T-helper 1 cell treated with Interleukin-12 subunit alpha and Interleukin-12 subunit beta and Interleukin-4 antibody, amounts not matched to agents 30 μg/mL and 1 μg/mL, for 36 hours (primary cell): ENCODE measurements around the gene RNF181.
"Not testable (repeated sequence)": the region's sequence is repeated elsewhere in the genome, so short reads cannot be mapped to it uniquely, and the experiment has no call there.

Experiments used
- H3K27ac Mint-ChIP-seq: one replicate; pipeline ENCODE4 v1.8.0; 2021; ENCODE audit warnings: mild to moderate bottlenecking, mixed read lengths
- H3K27me3 Mint-ChIP-seq: one replicate; pipeline ENCODE4 v1.8.0; 2021; ENCODE audit warnings: low read depth, mixed read lengths
- H3K36me3 Mint-ChIP-seq: one replicate; pipeline ENCODE4 v1.8.0; 2021; ENCODE audit warnings: low read depth, mixed read lengths
- H3K4me1 Mint-ChIP-seq: one replicate; pipeline ENCODE4 v1.8.0; 2021; ENCODE audit warnings: low read depth, mixed read lengths
- H3K4me3 Mint-ChIP-seq: one replicate; pipeline ENCODE4 v1.8.0; 2021; ENCODE audit warnings: mild to moderate bottlenecking, moderate library complexity, mixed read lengths
- H3K9me3 Mint-ChIP-seq: one replicate; pipeline ENCODE4 v1.8.0; 2021; ENCODE audit warnings: mixed read lengths

Gene RNF181

DNA sequence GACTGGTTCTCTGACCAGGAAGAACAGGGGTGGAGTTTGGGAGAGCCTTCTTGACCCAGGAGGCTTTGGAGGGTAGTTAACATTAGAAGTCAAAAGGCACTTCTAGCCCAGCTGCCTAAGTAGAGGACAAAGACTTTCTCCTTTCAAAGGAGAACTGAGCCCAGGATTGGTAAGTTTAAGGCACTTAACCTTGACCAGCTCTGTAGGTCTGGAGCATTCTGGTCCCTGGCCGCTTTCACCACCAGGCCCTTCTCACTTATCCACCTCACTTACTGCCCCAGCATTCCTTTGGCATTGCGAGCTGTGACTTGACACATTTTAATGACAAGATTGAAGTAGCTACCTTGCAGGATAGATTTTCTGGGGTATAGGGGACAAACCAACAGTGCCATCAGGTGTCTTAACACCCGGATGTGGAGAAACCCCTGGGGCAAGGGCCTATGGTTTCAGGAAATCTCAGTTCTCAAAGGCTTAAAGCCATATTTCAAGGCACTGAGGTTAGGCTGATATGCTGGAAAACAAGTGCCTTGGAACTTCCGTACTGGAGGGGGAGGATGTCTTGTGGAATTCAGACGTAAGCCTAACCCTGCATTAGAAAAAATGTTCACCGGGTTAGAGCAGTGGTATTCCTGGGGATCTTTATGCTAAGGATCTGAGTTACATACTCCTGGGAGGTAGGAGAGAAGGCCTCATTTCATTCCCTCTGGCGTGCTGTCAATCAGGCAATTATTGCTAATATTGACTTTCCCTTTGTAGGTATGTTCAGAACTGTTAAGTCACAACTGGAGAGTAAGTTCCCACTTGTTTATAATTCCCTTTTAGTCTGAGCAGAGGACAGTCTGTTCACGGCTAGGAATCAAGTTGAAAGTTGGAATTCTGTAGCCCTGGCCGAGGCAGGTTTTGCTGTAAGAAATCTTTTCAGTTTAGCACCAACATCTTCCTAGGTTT is 12.0 kb downstream of the RNF181 start:
- no peak overlapping the region for H3K27ac Mint-ChIP-seq
- H3K9me3 Mint-ChIP-seq: no peaks in the 10 kb centered on the region
- H3K36me3 Mint-ChIP-seq: peaks cover 21% of the 10 kb centered on the region
- H3K4me1 Mint-ChIP-seq: peaks cover 29% of the 10 kb centered on the region
- H3K4me3 Mint-ChIP-seq: no peak overlapping the region
- H3K27me3 Mint-ChIP-seq: peaks cover 3% of the 10 kb centered on the region

DNA sequence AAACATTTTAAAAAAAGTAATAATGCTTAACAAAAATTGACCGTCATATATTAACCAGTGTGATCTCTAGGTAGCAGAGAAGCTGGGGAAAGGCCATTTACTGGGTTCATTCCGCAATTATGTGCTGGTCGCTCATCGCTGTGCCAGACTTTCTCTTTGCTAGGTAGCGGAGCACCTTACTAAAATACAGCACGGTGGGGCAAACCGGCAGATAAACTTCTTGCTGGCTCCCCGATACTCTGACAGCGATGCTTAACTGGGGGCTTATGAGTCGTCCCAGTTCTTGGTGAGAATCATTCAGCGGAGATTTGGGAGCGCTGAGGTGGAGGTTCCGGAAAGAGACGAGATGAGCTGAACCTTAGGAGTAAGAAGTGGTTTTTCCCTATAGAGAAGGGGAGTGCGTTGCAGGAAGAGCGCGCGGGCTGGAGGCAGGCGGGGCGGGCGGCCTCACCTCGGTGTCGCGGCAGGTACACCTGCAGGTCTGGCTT is 15.7 kb downstream of the RNF181 start:
- Mint-ChIP-seq H3K4me3 (peak overlapping the region; percentile 100), H3K27ac (peak overlapping the region; percentile 96), H3K27me3 (no peaks in the 10 kb centered on the region), H3K36me3 (peaks cover 16% of the 10 kb centered on the region), H3K9me3 (no peaks in the 10 kb centered on the region), H3K4me1 (peaks cover 24% of the 10 kb centered on the region)

DNA sequence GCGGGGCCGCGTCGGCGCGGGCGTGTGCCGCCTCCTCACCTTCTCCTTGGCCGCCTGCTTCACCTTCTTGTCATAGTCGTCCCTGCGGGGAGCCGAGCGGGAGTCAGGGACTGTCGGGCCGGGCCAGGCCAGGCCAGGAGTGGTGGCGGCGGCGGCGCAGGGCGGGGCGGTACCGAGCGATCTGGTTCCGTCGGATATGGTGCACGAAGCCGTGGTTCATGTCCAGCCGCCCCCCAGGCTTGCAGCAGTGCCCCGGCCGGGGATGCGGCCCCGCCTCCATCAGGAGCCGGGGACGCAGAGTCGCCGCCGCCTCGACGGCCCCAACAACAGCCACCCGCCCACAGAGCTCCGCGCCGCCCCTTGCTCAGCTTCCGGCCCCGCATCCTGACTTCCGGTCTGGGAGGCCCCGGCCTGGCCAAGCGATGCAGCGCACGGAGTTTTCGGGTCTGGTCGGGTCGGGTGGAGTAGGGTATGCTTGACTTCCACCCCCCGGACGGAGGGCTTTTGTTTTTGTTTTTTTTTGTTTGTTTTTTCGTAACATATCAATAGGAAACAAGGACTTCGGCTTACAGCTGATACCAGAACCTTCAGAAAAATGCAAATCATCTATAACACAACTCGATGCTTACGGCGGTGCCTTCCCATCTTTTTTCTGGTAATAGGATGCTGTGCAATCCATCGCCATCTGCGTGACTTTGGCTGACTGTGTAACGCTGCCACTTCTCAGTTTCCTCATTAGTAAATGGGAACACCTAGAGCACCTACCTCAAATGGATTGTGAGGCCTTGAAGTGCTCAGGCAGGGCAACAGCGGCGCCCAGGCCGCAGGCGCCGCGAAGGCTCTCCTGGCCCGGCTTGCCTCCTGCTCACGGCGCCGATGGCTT is 16.4 kb downstream of the RNF181 start, which contains the start of gene C2orf68:
TSS of gene C2orf68 (minus strand) at position 362 of the 883 bp plus-strand sequence. CDS start at position 280, 82 bp downstream.
- H3K36me3 Mint-ChIP-seq: peaks cover 16% of the 10 kb centered on the region
- peak within 1 kb of the TSS; percentile 96 for H3K27ac Mint-ChIP-seq
- H3K27me3 Mint-ChIP-seq: no peaks in the 10 kb centered on the region
- peaks cover 24% of the 10 kb centered on the region for H3K4me1 Mint-ChIP-seq
- H3K9me3 Mint-ChIP-seq: no peaks in the 10 kb centered on the region
- H3K4me3 Mint-ChIP-seq: peak within 1 kb of the TSS; percentile 100

DNA sequence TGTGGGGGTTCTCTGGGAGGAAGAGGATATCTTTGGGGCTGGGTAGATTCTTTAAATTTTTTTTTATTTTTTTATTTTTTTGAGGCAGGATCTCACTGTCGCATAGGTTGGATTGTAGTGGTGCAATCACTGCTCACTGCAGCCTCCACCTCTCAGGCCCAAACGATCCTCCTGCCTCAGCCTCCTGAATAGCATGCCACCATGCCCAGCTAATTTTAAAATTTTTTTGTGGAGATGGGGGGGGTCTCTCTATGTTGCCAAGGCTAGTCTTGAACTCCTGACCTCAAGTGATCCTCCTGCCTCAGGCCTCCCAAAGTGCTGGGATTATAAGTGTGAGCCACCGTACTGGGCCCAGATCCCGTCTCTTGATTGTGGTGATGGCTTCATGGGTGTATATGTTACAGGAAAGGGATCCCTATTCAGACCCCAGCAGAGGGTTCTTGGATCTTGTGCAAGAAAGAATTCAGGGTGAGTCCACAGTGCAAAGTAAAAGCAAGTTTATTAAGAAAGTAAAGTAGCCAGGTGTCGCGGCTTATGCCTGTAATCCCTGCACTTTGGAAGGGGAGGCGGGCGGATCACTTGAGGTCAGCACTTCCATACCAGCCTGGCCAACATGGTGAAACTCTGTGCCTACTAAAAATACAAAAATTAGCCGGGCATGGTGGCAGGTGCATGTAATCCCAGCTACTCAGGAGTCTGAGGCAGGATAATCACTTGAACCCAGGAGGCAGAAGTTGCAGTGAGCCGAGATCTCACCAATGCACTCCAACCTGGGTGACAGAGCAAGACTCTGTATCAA is 18.4 kb downstream of the RNF181 start:
- Mint-ChIP-seq H3K27ac (peak overlapping the region; percentile 26), H3K9me3 (no peaks in the 10 kb centered on the region), H3K36me3 (peaks cover 11% of the 10 kb centered on the region), H3K27me3 (no peaks in the 10 kb centered on the region), H3K4me3 (peak overlapping the region; percentile 28), H3K4me1 (peaks cover 27% of the 10 kb centered on the region)

DNA sequence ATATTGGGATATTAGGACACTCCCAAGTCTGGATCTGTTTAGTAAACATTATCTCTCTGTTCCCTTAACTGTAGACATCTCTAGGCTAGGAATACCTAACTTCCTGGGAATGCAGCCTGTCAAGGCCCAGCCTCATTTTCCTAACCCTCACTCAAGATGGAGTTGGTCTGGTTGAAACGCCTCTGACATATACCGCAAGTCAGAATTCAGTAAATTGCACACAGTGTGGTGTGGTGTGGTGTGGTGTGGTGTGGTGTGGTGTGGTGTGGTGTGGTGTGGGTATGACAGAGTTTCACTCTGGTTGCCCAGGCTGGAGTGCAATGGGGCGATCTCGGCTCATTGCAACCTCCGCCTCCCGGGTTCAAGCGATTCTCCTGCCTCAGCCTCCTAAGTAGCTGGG is 19.2 kb downstream of the RNF181 start:
- not testable (repeated sequence) for H3K36me3 Mint-ChIP-seq, H3K9me3 Mint-ChIP-seq, H3K4me3 Mint-ChIP-seq, H3K27me3 Mint-ChIP-seq
- Mint-ChIP-seq H3K27ac (peak overlapping the region; percentile 49), H3K4me1 (peaks cover 22% of the 10 kb centered on the region)

DNA sequence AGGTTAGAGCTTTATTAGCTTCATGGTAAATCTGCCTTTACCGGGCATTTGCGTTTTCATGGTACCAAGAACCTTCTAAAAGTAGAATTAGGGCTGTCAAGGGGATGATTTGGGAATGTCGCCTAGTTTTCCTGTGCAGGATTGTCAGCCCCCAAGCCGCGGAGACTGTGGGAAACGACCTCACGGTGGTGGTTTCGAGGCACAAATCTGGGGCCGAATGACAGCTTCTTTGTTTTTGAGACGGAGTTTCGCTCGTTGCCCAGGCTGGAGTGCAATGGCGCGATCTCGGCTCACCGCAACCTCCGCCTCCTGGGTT is 19.8 kb downstream of the RNF181 start:
- Mint-ChIP-seq H3K4me3 (no peak overlapping the region), H3K27ac (no peak overlapping the region), H3K36me3 (peaks cover 5% of the 10 kb centered on the region), H3K4me1 (peaks cover 18% of the 10 kb centered on the region), H3K9me3 (no peaks in the 10 kb centered on the region), H3K27me3 (no peaks in the 10 kb centered on the region)

DNA sequence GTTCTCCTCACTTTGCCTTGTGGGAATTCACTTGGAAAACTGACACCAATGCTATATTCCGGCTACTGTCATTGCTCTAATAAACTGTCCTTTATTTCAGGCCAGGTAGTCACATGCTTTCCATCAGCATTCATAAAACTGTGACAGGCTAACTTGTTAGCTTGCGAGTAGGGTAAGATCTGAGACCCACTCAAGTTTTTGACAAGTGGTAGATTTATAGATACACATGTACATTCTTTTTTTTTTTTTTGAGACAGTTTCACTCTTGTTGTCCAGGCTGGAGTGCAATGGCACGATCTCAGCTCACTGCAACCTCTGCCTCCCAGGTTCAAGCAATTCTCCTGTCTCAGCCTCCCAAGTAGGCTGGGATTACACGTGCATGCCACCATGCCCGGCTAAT is 22.2 kb downstream of the RNF181 start:
- Mint-ChIP-seq H3K36me3 (peaks cover 11% of the 10 kb centered on the region), H3K4me3 (peak overlapping the region; percentile 96), H3K4me1 (peaks cover 10% of the 10 kb centered on the region)
- H3K27ac Mint-ChIP-seq, H3K27me3 Mint-ChIP-seq, H3K9me3 Mint-ChIP-seq: not testable (repeated sequence)

DNA sequence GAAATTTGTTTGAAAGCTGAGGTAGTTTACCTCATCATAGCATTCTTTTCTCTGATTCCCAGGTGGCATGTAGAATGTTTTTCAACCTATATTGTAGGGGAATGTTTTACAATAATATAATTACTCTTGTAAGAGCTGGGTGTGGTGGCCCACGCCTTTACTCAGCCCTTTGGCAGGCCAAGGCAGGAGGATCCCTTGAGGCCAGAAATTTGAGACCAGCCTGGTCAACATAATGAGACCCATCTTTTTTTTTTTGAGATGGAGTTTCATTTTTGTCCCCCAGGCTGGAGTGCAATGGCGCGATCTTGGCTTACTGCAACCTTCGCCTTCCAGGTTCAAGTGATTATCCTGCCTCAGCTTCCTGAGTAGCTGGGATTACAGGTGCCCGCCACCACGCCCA is 24.1 kb downstream of the RNF181 start:
- Mint-ChIP-seq H3K27me3 (no peaks in the 10 kb centered on the region), H3K27ac (no peak overlapping the region), H3K9me3 (no peaks in the 10 kb centered on the region), H3K36me3 (peaks cover 22% of the 10 kb centered on the region), H3K4me3 (no peak overlapping the region), H3K4me1 (peaks cover 13% of the 10 kb centered on the region)

DNA sequence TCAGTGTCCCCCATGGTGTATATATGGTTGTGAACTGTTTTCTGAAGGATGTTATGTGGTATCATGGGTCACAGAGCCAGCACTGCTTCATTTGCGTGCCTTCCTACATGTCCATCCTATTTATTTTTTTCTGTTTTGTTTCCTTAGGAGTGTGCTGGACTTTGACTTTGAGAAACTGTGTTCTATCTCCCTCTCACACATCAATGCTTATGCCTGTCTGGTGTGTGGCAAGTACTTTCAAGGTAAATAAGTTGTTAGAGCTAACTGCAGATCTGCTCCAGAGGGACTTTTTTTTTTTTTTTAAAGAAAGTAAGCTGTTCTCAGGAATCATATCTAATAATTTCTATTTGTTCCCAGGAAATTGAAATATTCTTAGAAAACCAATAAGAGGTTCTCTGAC is 25.8 kb downstream of the RNF181 start:
- Mint-ChIP-seq H3K36me3 (peaks cover 30% of the 10 kb centered on the region), H3K9me3 (no peaks in the 10 kb centered on the region), H3K27ac (no peak overlapping the region), H3K4me3 (no peak overlapping the region), H3K27me3 (no peaks in the 10 kb centered on the region), H3K4me1 (peaks cover 12% of the 10 kb centered on the region)

DNA sequence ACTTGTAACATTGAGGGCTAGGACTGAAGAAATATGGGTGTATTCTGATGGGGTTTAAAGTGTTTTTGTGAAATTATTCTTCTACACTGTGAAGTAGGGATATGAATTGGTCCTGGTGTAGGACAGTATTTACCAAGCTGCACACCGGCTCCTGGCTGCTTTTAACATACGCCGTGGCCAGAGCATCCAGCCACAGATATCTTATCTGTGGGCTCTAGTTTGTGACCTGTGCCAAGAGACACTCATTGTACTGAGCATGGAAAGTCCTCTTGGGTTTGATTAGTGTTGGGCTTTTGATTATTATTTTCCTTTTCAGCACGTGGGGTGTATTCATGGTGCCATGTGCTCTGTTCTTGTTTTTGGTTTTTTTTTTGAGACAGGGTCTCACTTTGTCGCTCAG is 28.4 kb downstream of the RNF181 start:
- Mint-ChIP-seq H3K9me3 (no peaks in the 10 kb centered on the region), H3K36me3 (peaks cover 45% of the 10 kb centered on the region), H3K4me3 (no peak overlapping the region), H3K4me1 (peaks cover 12% of the 10 kb centered on the region), H3K27ac (no peak overlapping the region), H3K27me3 (no peaks in the 10 kb centered on the region)

DNA sequence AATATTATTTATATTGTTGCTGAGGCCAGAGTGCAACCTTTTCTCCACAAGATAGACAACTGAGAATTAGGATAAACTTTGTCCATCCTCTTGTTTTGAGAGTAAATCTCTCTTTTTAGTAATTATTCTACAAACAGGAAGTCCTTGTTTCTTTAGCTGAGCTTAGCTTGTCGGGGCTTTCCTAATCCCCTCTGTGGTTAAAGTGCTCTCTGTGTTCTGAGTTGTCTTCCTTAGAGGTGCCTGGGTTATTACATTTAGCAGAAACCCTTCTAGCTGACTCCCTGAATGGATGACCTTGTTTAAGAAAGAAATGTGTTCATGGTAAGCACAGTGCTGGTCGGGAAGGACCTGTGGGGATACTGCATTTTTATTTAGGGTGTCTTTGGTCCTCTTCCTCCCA is 33.1 kb downstream of the RNF181 start:
- Mint-ChIP-seq H3K4me1 (peaks cover 13% of the 10 kb centered on the region), H3K27ac (peak overlapping the region; percentile 82), H3K27me3 (no peaks in the 10 kb centered on the region), H3K9me3 (no peaks in the 10 kb centered on the region), H3K36me3 (peaks cover 48% of the 10 kb centered on the region), H3K4me3 (peak overlapping the region; percentile 48)

DNA sequence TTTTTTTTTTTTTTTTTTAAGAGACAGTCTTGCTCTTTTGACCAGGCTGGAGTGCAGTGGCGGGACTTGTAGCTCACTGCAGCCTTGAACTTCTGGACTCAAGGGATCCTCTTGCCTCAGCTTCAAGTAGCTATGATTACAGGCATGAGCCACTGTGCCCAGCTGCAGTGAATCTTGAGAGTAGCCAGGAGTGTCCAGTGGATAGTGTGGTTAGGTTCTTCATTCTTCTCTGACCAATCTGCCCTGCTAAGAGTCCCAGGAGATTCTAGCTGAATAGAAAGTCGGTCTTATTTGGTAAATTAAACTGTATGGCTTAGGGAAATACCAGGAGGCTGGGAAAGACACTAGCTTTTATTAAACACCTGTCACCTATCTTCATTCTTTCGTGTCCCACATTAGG is 35.8 kb downstream of the RNF181 start:
- no peaks in the 10 kb centered on the region for H3K27me3 Mint-ChIP-seq
- H3K27ac Mint-ChIP-seq: no peak overlapping the region
- peaks cover 17% of the 10 kb centered on the region for H3K4me1 Mint-ChIP-seq
- H3K36me3 Mint-ChIP-seq: peaks cover 52% of the 10 kb centered on the region
- H3K4me3 Mint-ChIP-seq: no peak overlapping the region
- no peaks in the 10 kb centered on the region for H3K9me3 Mint-ChIP-seq

DNA sequence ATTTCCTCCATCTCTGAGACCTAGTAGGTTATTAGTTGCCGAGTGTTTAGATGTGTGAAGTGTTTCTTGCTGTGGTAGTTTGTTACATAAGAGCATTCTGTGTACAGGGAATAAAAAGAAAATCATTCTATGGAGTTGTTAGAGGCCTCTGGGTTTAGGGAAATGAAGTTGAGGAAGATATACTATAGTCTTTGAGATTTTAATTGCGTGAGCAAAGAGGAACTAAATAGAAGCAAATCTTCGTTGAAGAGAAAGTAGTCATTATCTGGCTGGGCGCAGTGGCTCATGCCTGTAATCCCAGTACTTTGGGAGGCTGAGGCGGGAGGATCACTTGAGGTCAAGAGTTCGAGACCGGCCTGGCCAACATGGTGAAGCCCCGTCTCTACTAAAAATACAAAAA is 39.5 kb downstream of the RNF181 start:
- H3K4me1 Mint-ChIP-seq: peaks cover 16% of the 10 kb centered on the region
- H3K4me3 Mint-ChIP-seq: no peak overlapping the region
- no peaks in the 10 kb centered on the region for H3K27me3 Mint-ChIP-seq
- no peaks in the 10 kb centered on the region for H3K9me3 Mint-ChIP-seq
- peaks cover 49% of the 10 kb centered on the region for H3K36me3 Mint-ChIP-seq
- peak overlapping the region; percentile 8 for H3K27ac Mint-ChIP-seq

DNA sequence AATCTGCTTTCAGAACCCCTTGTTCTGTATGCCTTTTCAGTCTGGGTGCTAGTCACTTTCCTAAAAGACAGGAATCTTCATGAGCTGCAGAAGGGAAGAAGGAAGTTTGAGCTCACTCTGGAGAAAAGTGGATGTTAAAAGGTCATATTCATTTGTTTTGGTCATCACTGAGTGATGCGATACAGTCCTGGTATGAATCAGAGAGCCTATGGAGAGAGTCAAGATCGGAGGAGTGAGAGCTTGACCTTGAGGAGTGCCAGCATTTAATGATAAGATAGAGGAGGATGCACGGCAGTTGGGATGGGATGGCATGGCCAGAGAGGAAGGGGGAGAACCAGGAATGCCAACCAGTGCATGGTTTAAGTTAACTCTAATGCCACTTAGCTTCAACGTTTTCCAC is 40.1 kb downstream of the RNF181 start:
- H3K9me3 Mint-ChIP-seq: no peaks in the 10 kb centered on the region
- H3K4me1 Mint-ChIP-seq: peaks cover 13% of the 10 kb centered on the region
- H3K36me3 Mint-ChIP-seq: peaks cover 47% of the 10 kb centered on the region
- H3K27me3 Mint-ChIP-seq: no peaks in the 10 kb centered on the region
- no peak overlapping the region for H3K27ac Mint-ChIP-seq
- H3K4me3 Mint-ChIP-seq: no peak overlapping the region
